T-helper 1 cell (primary cell): ENCODE data around the gene FCN2.

Source experiments
- DNase-seq, 5 donors: peaks; one replicate each; pipeline ENCODE4 v3.0.0-alpha.2; 2012 to 2020

The FCN2 gene

GRCh38 chr9:134935056-134935640 lies 54.5 kb downstream of the FCN2 start:
- DNase-seq, result no peak

GRCh38 chr9:134935701-134936345 lies 55.2 kb downstream of the FCN2 start:
- DNase-seq, result no peak

GRCh38 chr9:134936346-134937163 lies 55.9 kb downstream of the FCN2 start:
- DNase-seq, result no peak
